ENCODE measurements around the gene CDCP1.
"Not testable (repeated sequence)": the region's sequence is repeated elsewhere in the genome, so short reads cannot be mapped to it uniquely, and the experiment has no call there.

The CDCP1 gene

DNA sequence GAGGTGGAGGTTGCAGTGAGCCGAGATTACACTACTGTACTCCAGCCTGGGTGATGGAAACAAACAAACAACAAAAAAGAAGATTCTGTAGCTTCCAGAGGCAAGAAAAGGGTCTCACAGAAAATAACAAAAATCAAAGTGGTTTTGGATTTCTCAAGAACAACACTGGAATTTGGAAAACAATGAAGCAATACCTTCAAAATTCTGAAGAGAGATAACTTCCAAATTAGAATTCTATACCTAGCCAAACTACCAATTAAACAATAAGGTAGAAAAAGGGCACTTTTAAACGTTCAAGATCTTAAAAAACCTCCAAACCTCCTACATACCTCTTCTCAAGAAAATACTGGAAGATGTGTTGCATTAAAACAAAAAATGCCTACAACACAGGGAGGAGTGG lies 4.9 kb upstream of the CDCP1 start:
- DNase-seq (ENCODE audit: insufficient read length), result no peak
- TF ChIP-seq POLR2AphosphoS5 (IDR thresholded peaks at IDR 0.05; ENCODE audit: low read depth, low read length), result no peak
- no peak for FAIRE-seq

DNA sequence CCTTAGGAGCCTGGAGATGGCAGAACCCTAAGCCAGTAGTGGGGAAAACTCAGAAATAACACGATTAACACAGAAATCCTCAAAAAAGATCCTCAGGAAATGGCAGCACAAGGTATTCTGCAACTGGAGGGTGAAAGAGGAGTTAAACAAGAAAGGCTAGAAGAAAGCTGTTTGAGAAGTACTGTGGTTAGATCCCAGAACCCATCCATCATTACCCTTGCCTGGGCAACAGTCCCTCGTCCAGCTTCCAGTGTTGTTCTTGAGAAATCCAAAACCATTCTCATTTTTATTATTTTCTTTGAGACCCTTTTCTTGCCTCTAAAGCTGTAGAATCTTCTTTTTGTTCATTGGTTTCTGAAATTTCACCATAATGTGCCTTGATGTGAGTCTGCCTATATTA lies 2.7 kb upstream of the CDCP1 start:
- DNase-seq (ENCODE audit: insufficient read length) (no peak), FAIRE-seq (no peak)
- TF ChIP-seq POLR2AphosphoS5 (IDR thresholded peaks at IDR 0.05; ENCODE audit: low read depth, low read length) (no peak), POLR2A (IDR thresholded peaks at IDR 0.05; ENCODE audit: low read depth, low read length) (no peak), TAF1 (IDR thresholded peaks at IDR 0.05; ENCODE audit: borderline replicate concordance, low read depth, low read length) (no peak)

- TF ChIP-seq TAF1 (IDR thresholded peaks at IDR 0.05; ENCODE audit: borderline replicate concordance, low read depth, low read length) (no peak), POLR2A (IDR thresholded peaks at IDR 0.05; ENCODE audit: low read depth, low read length) (no peak), POLR2AphosphoS5 (IDR thresholded peaks at IDR 0.05; ENCODE audit: low read depth, low read length) (no peak)
- DNase-seq (ENCODE audit: insufficient read length) (no peak), FAIRE-seq (no peak)
Observed at GRCh38 chr3:45145223-45145622, 955 bp downstream of the CDCP1 start.

- DNase-seq (ENCODE audit: insufficient read length) (no peak), FAIRE-seq (no peak)
- TF ChIP-seq POLR2AphosphoS5 (IDR thresholded peaks at IDR 0.05; ENCODE audit: low read depth, low read length) (no peak), TAF1 (IDR thresholded peaks at IDR 0.05; ENCODE audit: borderline replicate concordance, low read depth, low read length) (no peak), POLR2A (IDR thresholded peaks at IDR 0.05; ENCODE audit: low read depth, low read length) (no peak)
Observed at GRCh38 chr3:45143673-45144671, 2.2 kb downstream of the CDCP1 start.

GRCh38 chr3:45140770-45141155 lies 5.4 kb downstream of the CDCP1 start:
- DNase-seq (ENCODE audit: insufficient read length); FAIRE-seq: not testable (repeated sequence)

- FAIRE-seq (no peak), DNase-seq (ENCODE audit: insufficient read length) (no peak)
- TF ChIP-seq POLR2AphosphoS5 (IDR thresholded peaks at IDR 0.05; ENCODE audit: low read depth, low read length) (no peak), TAF1 (IDR thresholded peaks at IDR 0.05; ENCODE audit: borderline replicate concordance, low read depth, low read length) (no peak), POLR2A (IDR thresholded peaks at IDR 0.05; ENCODE audit: low read depth, low read length) (no peak)
Observed at GRCh38 chr3:45140141-45140769, 5.9 kb downstream of the CDCP1 start.

- DNase-seq (ENCODE audit: insufficient read length) (no peak), FAIRE-seq (no peak)
- TF ChIP-seq TAF1 (IDR thresholded peaks at IDR 0.05; ENCODE audit: borderline replicate concordance, low read depth, low read length) (no peak), POLR2AphosphoS5 (IDR thresholded peaks at IDR 0.05; ENCODE audit: low read depth, low read length) (no peak), POLR2A (IDR thresholded peaks at IDR 0.05; ENCODE audit: low read depth, low read length) (no peak)
Observed at GRCh38 chr3:45139372-45140140, 6.6 kb downstream of the CDCP1 start.

DNA sequence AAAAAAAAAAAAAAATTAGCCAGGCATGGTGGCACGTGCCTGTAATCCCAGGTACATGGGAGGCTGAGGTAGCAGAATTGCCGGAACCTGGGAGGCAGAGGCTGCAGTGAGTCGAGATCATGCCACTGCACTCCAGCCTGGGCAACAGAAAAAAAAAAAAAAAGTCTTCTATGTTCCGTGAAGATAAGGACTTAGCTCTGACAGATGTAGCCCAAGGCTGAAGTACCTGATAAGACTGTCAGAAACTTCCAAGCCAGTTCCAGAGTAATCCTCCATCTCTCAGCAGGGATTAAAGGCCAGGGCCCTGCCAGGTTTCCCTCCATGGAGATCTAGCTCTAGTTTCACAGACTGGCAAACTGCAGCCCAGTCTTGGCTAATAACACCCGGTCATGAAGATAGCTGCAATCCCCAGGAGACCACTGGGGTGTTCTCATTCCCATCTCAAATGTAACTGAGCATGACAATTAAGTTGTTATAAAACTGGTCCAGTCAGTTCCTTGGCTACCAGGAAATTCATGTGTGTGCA lies 8.5 kb downstream of the CDCP1 start:
- FAIRE-seq (no peak), DNase-seq (ENCODE audit: insufficient read length) (no peak)

DNA sequence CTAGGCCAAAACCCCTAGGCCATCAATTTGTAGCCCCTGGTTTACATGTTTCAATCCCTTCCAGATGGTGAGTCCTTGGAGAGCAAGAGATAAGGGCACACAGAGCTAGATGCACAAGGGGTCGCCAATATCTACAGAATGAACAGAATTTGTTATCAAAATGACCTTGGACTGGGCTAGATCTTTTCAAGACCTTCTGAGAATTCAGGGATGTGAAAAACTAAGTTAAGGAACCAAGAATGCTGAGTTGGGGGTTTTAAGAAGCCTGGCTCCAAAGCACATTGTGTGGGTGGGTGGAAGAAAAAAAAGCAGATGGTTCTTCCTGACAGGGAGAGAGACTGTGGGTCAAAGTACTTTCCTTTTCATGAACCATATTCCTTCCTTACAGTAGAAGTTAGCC lies 10.2 kb downstream of the CDCP1 start:
- FAIRE-seq (no peak), DNase-seq (ENCODE audit: insufficient read length) (no peak)
- TF ChIP-seq POLR2A (IDR thresholded peaks at IDR 0.05; ENCODE audit: low read depth, low read length), result no peak
- TF ChIP-seq TAF1 (IDR thresholded peaks at IDR 0.05; ENCODE audit: borderline replicate concordance, low read depth, low read length), result no peak
- TF ChIP-seq POLR2AphosphoS5 (IDR thresholded peaks at IDR 0.05; ENCODE audit: low read depth, low read length), result no peak

More for the DNA sequence above, 8.5 kb downstream of the CDCP1 start:
- TF ChIP-seq TAF1 (IDR thresholded peaks at IDR 0.05; ENCODE audit: borderline replicate concordance, low read depth, low read length) (no peak), POLR2AphosphoS5 (IDR thresholded peaks at IDR 0.05; ENCODE audit: low read depth, low read length) (no peak), POLR2A (IDR thresholded peaks at IDR 0.05; ENCODE audit: low read depth, low read length) (no peak)

- no peak for TF ChIP-seq POLR2AphosphoS5 (IDR thresholded peaks at IDR 0.05; ENCODE audit: low read depth, low read length)
- TF ChIP-seq TAF1 (IDR thresholded peaks at IDR 0.05; ENCODE audit: borderline replicate concordance, low read depth, low read length), result no peak
- no peak for TF ChIP-seq POLR2A (IDR thresholded peaks at IDR 0.05; ENCODE audit: low read depth, low read length)
- DNase-seq (ENCODE audit: insufficient read length) (no peak), FAIRE-seq (no peak)
Observed at GRCh38 chr3:45134758-45135521, 11.2 kb downstream of the CDCP1 start.
